Naive thymus-derived CD4-positive, alpha-beta T cell (primary cell): ENCODE results near the gene MEAK7. TPM values are rescaled to one million over a fixed set of nuclear protein-coding genes. Genes with fewer than 3 reads are reported as not detected.

Experiments
- ATAC-seq: fragments of 150-1000 bp; cut with Tn5 transposase; 2 replicates; pipeline ENCODE4 v1.10.0; 2021; ENCODE audit warnings: mild to moderate bottlenecking, moderate library complexity
- CTCF ChIA-PET: fragments of 350-600 bp; sonication (Branson Sonifier 250); formaldehyde crosslinking; loops from one replicate; lab custom pipeline; 2021; ENCODE audit warnings: antibody characterized with exemption; lab: Charles Lee
- POLR2A ChIA-PET: fragments of 350-600 bp; sonication (Branson Sonifier 250); formaldehyde crosslinking; loops from one replicate; lab custom pipeline; 2021; ENCODE audit warnings: antibody characterized with exemption, inconsistent platforms; lab: Charles Lee
- DNase-seq, 9 donors: peaks; one replicate each; pipeline versions ENCODE4 v3.0.0 to v3.0.0-alpha.2; 2020 to 2022; ENCODE audit warnings: mixed read lengths in 1 of 9
- H3K27ac ChIP-seq: one replicate; pipeline ENCODE4 v1.7.0; 2013; ENCODE audit warnings: mild to moderate bottlenecking, low read depth, low read length, moderate library complexity
- H3K27me3 ChIP-seq, 2 donors: one replicate each; pipeline ENCODE4 v1.7.0; 2013; ENCODE audit warnings: low read length in 2 of 2, mild to moderate bottlenecking in 2 of 2, moderate library complexity in 2 of 2; ENCODE audit not compliant: control insufficient read depth in 2 of 2, insufficient read depth in 2 of 2
- H3K36me3 ChIP-seq, 3 experiments: 1 replicate in 2 of 3; 2 replicates in 1 of 3; pipeline ENCODE4 v1.7.0; 2013; ENCODE audit warnings: low read length in 3 of 3, mild to moderate bottlenecking in 3 of 3, moderate library complexity in 1 of 3; ENCODE audit not compliant: insufficient read depth in 3 of 3, control insufficient read depth in 2 of 3
- H3K4me1 ChIP-seq, 2 donors: one replicate each; pipeline ENCODE4 v1.7.0; 2013; ENCODE audit warnings: low read length in 2 of 2, mild to moderate bottlenecking in 2 of 2, moderate library complexity in 1 of 2; ENCODE audit not compliant: control insufficient read depth in 2 of 2, insufficient read depth in 2 of 2
- H3K4me3 ChIP-seq: 2 replicates; pipeline ENCODE4 v1.7.0; 2013; ENCODE audit warnings: mild to moderate bottlenecking, low read length
- H3K9me3 ChIP-seq, 3 experiments: 1 replicate in 2 of 3; 2 replicates in 1 of 3; pipeline ENCODE4 v1.7.0; 2013; ENCODE audit warnings: low read length in 3 of 3; ENCODE audit not compliant: control insufficient read depth in 2 of 3
- H3K27ac Mint-ChIP-seq, 9 donors: one replicate each; pipeline ENCODE4 v1.8.0; 2020 to 2022; ENCODE audit warnings: mixed read lengths in 9 of 9, mild to moderate bottlenecking in 8 of 9, moderate library complexity in 5 of 9, inconsistent platforms in 2 of 9
- H3K27me3 Mint-ChIP-seq, 5 donors: one replicate each; pipeline ENCODE4 v1.8.0; 2021 to 2022; ENCODE audit warnings: mixed read lengths in 5 of 5, mild to moderate bottlenecking in 1 of 5
- H3K36me3 Mint-ChIP-seq, 5 donors: one replicate each; pipeline ENCODE4 v1.8.0; 2020 to 2022; ENCODE audit warnings: mixed read lengths in 5 of 5, mild to moderate bottlenecking in 3 of 5, inconsistent platforms in 1 of 5
- H3K4me1 Mint-ChIP-seq, 7 donors: one replicate each; pipeline ENCODE4 v1.8.0; 2020 to 2022; ENCODE audit warnings: mixed read lengths in 7 of 7, mild to moderate bottlenecking in 3 of 7, inconsistent platforms in 1 of 7
- H3K4me3 Mint-ChIP-seq, 10 donors: one replicate each; pipeline ENCODE4 v1.8.0; 2020 to 2022; ENCODE audit warnings: mild to moderate bottlenecking in 10 of 10, mixed read lengths in 10 of 10, moderate library complexity in 6 of 10, inconsistent platforms in 2 of 10
- H3K9me3 Mint-ChIP-seq, 11 donors: one replicate each; pipeline ENCODE4 v1.8.0; 2020 to 2022; ENCODE audit warnings: mixed read lengths in 11 of 11, mild to moderate bottlenecking in 4 of 11, inconsistent platforms in 1 of 11, moderate library complexity in 1 of 11
- intact Hi-C, 2 donors: fragments of 100-400 bp; cut with micrococcal nuclease; formaldehyde crosslinking; loops; one replicate each; pipeline ENCODE4 v1.15.1; 2023
- polyA plus RNA-seq, 2 donors: library from polyadenylated mRNA; unstranded; fragments of 300-500 nt; fragmentation: Illumina TruSeq; gene quantifications; one replicate each; pipeline ENCODE4 v1.2.3, GENCODE V29; 2021
- total RNA-seq, 6 experiments: library from RNA in 5 of 6; stranded (reverse) in 5 of 6; gene quantifications; 1 replicate in 5 of 6; 2 replicates in 1 of 6; pipeline ENCODE4 v1.2.3 and lab custom pipeline; 2021 to 2026

Gene MEAK7, protein sequence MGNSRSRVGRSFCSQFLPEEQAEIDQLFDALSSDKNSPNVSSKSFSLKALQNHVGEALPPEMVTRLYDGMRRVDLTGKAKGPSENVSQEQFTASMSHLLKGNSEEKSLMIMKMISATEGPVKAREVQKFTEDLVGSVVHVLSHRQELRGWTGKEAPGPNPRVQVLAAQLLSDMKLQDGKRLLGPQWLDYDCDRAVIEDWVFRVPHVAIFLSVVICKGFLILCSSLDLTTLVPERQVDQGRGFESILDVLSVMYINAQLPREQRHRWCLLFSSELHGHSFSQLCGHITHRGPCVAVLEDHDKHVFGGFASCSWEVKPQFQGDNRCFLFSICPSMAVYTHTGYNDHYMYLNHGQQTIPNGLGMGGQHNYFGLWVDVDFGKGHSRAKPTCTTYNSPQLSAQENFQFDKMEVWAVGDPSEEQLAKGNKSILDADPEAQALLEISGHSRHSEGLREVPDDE
- 10 to 100 TPM in 2 of 5 experiments, 1 to 10 TPM in 3; 6.3 to 56.1 (median 9.3) TPM for total RNA-seq
- 1 to 10 TPM; 4.0 to 9.3 TPM for polyA plus RNA-seq
- 9.6 reads per million, percentile 35 among the genes with 10 or more reads in this experiment for total RNA-seq (lab: John Stamatoyannopoulos, UW)

DNA sequence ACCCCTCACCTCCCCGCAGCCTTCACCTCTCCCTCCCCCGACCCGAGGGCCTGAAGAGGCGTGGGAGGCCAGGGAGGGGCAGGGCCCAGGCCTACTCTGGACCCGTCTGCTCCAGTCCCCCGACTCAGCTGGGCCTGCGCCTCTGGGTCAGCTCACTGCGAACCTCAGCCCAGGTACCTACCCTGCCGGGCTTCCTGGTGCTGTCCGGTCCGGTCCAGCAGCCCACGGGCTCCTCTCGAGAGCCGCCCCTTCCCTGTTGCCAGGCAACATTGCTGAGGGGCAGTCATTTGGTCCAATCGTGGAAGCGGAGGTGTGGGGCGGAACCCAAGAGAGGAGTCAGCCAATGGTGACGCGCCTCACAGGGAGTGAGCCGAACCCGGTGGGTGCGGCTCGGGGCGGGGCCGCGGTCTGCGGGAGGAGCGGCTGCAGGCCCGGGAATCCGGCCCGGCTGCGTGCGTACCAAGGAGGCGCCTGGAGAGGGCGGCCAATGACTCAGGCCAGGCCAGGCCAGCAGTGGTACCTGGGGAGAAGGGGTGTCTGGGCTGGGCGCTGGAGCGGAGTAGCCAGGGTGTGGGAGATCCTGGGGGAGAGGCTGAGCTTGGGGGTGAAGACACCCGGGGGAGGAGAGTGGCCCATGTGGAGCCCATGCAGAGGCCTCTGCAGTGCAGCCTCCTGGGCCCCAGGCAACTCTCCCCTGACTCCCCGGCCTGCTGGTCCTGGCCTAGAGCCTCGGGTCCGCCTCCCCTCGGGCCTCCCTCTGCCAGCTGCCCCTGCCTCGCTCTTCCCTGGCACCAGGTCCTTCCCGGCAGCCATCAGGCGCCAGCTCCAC, at the start of gene MEAK7:
Gene MEAK7 (minus strand): TSS at position 240 of the 829 bp plus-strand sequence. CDS start 6,573 bp downstream, outside the sequence.
- CTCF ChIA-PET, result interaction anchor here (0.7 to 11.4 kb wide), 5 partner anchors 10 to 224 kb away, joined by 3 to 129 read pairs (median 3); no protein-coding TSS in a partner anchor
- H3K27me3 ChIP-seq, result no peaks in the 10 kb centered on the region
- ATAC-seq (peak; percentile 99), DNase-seq (peak; percentile 93 to 99 (median 96))
- H3K4me3 ChIP-seq, result peak within 1 kb of the TSS; percentile 97
- H3K27ac ChIP-seq, result peak within 1 kb of the TSS; percentile 80
- peaks cover 23 to 49% of the 10 kb centered on the region in 2 donors for H3K4me1 ChIP-seq
- H3K9me3 Mint-ChIP-seq, result no peaks in the 10 kb centered on the region
- peaks cover 0 to 10% (median 0%) of the 10 kb centered on the region in 5 donors for H3K36me3 Mint-ChIP-seq
- H3K9me3 ChIP-seq, result no peaks in the 10 kb centered on the region
- intact Hi-C loops, result loop anchor here (1.0 to 10.0 kb wide), 9 partner anchors 11 to 697 kb away; partner anchors contain the start of genes TAF1C (in 2 of the 2), CRISPLD2 (in 1 of the 2), HSBP1 (in 1 of the 2) and KIAA0513 (in 1 of the 2)
- peak within 1 kb of the TSS; percentile 79 to 94 (median 89) for H3K4me3 Mint-ChIP-seq
- H3K27ac Mint-ChIP-seq, result peak within 1 kb of the TSS; percentile 52 to 88 (median 81)
- peaks cover 31 to 59% (median 55%) of the 10 kb centered on the region in 7 donors for H3K4me1 Mint-ChIP-seq
- no peaks in the 10 kb centered on the region for H3K36me3 ChIP-seq
- no peaks in the 10 kb centered on the region for H3K27me3 Mint-ChIP-seq
- POLR2A ChIA-PET, result interaction anchor here (0.7 to 5.5 kb wide), 13 partner anchors 10 to 228 kb away, joined by 3 to 38 read pairs (median 4); partner anchors contain the start of genes COTL1 and KLHL36

DNA sequence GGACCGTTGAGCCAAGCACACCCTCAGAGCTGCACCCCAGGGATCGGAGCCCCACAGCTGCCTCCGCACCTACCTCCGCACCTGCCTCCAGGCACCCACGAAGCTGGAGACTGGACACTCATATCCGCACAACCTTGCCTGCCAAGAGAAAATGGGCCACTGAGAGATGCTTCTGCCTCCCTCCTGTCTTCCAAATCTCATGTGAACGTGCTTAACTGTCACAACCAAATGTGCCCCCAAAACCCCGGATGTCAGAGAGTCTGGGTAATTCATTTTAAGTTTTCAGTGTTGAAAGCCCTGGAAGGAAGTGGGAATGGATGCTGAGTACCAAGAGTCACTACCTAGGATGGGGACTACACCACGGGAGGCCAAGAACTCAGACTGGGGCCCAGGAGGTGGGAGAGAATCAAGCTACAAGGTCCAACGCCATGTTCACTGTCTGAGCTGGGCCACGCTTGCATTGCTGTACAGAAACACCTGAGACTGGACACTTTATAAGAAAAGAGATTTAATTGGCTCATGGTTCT, 49.5 kb upstream of the MEAK7 start:
- no peaks in the 10 kb centered on the region for H3K9me3 ChIP-seq
- intact Hi-C loops, result loop anchor here (1.0 to 2.0 kb wide), 5 partner anchors 40 to 173 kb away; no protein-coding TSS in a partner anchor
- ATAC-seq (peak; percentile 62), DNase-seq (peak in 8 of 9 donors; percentile 46 to 84 (median 76))
- H3K27me3 ChIP-seq, result no peaks in the 10 kb centered on the region
- peak overlapping the region; percentile 87 to 100 (median 94) for H3K27ac Mint-ChIP-seq
- H3K9me3 Mint-ChIP-seq, result no peaks in the 10 kb centered on the region
- no peaks in the 10 kb centered on the region for H3K36me3 ChIP-seq
- H3K4me1 ChIP-seq, result peaks cover 44 to 51% of the 10 kb centered on the region in 2 donors
- H3K27ac ChIP-seq, result peak overlapping the region; percentile 76
- H3K4me1 Mint-ChIP-seq, result peaks cover 24 to 63% (median 59%) of the 10 kb centered on the region in 7 donors
- H3K4me3 Mint-ChIP-seq, result peak overlapping the region; percentile 81 to 99 (median 91)
- POLR2A ChIA-PET, result interaction anchor here (0.6 to 4.8 kb wide), 15 partner anchors 9 to 94 kb away, joined by 3 to 29 read pairs (median 7); partner anchors contain the start of gene COTL1
- H3K4me3 ChIP-seq, result peak overlapping the region; percentile 81
- peaks cover 0 to 37% (median 0%) of the 10 kb centered on the region in 5 donors for H3K36me3 Mint-ChIP-seq
- CTCF ChIA-PET, result interaction anchor here (1.2 to 2.6 kb wide), 7 partner anchors 35 to 69 kb away, joined by 3 to 9 read pairs (median 5); no protein-coding TSS in a partner anchor
- no peaks in the 10 kb centered on the region for H3K27me3 Mint-ChIP-seq

DNA sequence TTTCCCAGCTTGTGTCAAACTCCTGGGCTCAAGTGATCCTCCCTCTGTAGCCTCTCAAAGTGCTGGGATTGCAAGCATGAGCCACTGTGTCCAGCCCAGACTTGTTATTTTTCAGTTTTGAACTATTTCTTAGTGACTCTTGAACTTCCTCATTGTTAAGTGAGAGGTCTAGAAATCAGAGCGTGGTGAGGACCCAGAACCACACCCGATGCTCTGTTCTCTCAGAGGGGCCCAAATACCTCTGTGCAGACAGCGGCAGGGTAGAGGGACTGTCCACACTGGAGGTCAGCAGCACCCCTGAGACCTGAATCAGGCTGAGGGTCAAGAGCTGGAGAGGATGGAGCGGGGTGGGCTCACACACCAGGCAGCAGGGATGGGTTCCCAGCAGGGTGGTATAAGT, 47.7 kb upstream of the MEAK7 start:
- no peaks in the 10 kb centered on the region for H3K27me3 Mint-ChIP-seq
- H3K27ac ChIP-seq, result peak overlapping the region; percentile 76
- H3K4me3 Mint-ChIP-seq, result peak overlapping the region; percentile 81 to 99 (median 91)
- H3K9me3 Mint-ChIP-seq, result no peaks in the 10 kb centered on the region
- peak overlapping the region; percentile 81 for H3K4me3 ChIP-seq
- POLR2A ChIA-PET, result interaction anchor here (0.7 to 4.8 kb wide), 10 partner anchors 11 to 66 kb away, joined by 3 to 29 read pairs (median 10); partner anchors contain the start of gene COTL1
- CTCF ChIA-PET, result interaction anchor here (0.6 to 2.3 kb wide), 9 partner anchors 13 to 74 kb away, joined by 3 to 10 read pairs (median 4); no protein-coding TSS in a partner anchor
- ATAC-seq (no peak), DNase-seq (no peak)
- H3K4me1 Mint-ChIP-seq, result peaks cover 25 to 66% (median 64%) of the 10 kb centered on the region in 7 donors
- H3K27ac Mint-ChIP-seq, result peak overlapping the region; percentile 90 to 100 (median 95)
- H3K36me3 ChIP-seq, result no peaks in the 10 kb centered on the region
- H3K27me3 ChIP-seq, result no peaks in the 10 kb centered on the region
- intact Hi-C loops, result no loop called here
- H3K36me3 Mint-ChIP-seq, result peaks cover 0 to 42% (median 0%) of the 10 kb centered on the region in 5 donors
- peaks cover 48 to 58% of the 10 kb centered on the region in 2 donors for H3K4me1 ChIP-seq
- H3K9me3 ChIP-seq, result no peaks in the 10 kb centered on the region

- H3K4me3 Mint-ChIP-seq, result peak overlapping the region; percentile 56 to 95 (median 90)
- H3K9me3 ChIP-seq, result no peaks in the 10 kb centered on the region
- no peaks in the 10 kb centered on the region for H3K27me3 Mint-ChIP-seq
- ATAC-seq (no peak), DNase-seq (no peak)
- H3K36me3 Mint-ChIP-seq, result peaks cover 3 to 52% (median 5%) of the 10 kb centered on the region in 5 donors
- H3K27me3 ChIP-seq, result no peaks in the 10 kb centered on the region
- H3K36me3 ChIP-seq, result no peaks in the 10 kb centered on the region
- ChIA-PET CTCF (interaction anchor here (1.3 to 1.7 kb wide), 2 partner anchors 33 to 37 kb away, joined by 3 to 8 read pairs; no protein-coding TSS in a partner anchor), POLR2A (interaction anchor here (1.0 to 2.7 kb wide), 4 partner anchors 10 to 58 kb away, joined by 4 to 20 read pairs (median 6); no protein-coding TSS in a partner anchor)
- H3K4me3 ChIP-seq, result peak overlapping the region; percentile 65
- peaks cover 42 to 54% of the 10 kb centered on the region in 2 donors for H3K4me1 ChIP-seq
- peak overlapping the region; percentile 75 for H3K27ac ChIP-seq
- H3K4me1 Mint-ChIP-seq, result peaks cover 33 to 70% (median 67%) of the 10 kb centered on the region in 7 donors
- H3K9me3 Mint-ChIP-seq, result no peaks in the 10 kb centered on the region
- peak overlapping the region; percentile 90 to 100 (median 95) for H3K27ac Mint-ChIP-seq
- intact Hi-C loops, result no loop called here
Measured at GRCh38 chr16:84550096-84550495, 45.6 kb upstream of the MEAK7 start.

DNA sequence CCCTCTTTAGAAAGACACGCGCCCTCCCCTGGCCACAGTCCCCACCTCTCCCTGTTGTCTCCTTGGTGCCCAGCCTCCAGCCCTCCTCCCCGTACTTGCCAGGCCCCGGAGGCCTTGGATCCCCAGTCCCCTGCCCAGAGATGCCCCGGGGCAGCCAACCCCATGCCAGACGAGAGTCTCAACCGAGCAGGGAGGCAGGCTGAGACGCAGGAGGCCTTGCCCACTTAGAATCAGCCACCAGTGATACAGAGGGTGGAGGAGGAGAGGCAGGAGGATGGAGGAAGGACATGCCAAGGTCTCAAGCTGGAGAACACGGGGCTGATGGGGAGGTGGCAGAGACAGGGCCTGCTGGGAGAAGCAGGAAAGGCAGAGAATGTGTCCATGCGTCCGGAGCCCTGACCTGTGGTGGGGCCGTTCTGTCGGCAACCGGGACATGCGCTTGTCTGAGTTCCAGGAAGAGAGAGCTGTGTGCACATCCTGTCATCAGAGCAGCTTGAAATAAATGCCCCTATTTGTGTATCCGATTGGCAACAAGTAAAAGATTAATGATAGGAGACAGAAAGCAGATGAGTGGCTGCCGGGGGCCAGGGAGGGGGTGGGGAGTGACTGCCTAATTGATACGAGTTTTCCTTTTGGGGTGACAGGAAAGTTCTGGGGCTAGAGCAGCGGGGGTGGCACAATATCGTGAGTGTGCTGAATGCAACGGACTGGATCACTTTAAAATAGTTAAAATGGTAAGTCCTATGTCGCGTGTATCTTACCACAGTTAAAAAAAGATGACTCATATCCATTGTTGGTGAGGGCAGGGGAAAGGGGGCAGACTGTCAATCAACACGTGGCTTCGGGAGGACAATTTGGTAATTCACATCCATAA, 44.7 kb upstream of the MEAK7 start:
- no peaks in the 10 kb centered on the region for H3K27me3 ChIP-seq
- Mint-ChIP-seq H3K27me3 (no peaks in the 10 kb centered on the region), H3K4me3 (peak overlapping the region; percentile 81 to 95 (median 90)), H3K4me1 (peaks cover 38 to 70% (median 67%) of the 10 kb centered on the region in 7 donors), H3K36me3 (peaks cover 3 to 55% (median 5%) of the 10 kb centered on the region in 5 donors), H3K27ac (peak overlapping the region; percentile 91 to 100 (median 96)), H3K9me3 (no peaks in the 10 kb centered on the region)
- no peaks in the 10 kb centered on the region for H3K36me3 ChIP-seq
- peaks cover 41 to 45% of the 10 kb centered on the region in 2 donors for H3K4me1 ChIP-seq
- DNase-seq (peak in 8 of 9 donors; percentile 42 to 64 (median 60)), ATAC-seq (peak; percentile 69)
- peak overlapping the region; percentile 75 for H3K27ac ChIP-seq
- peak overlapping the region; percentile 65 for H3K4me3 ChIP-seq
- intact Hi-C loops, result loop anchor here (1.0 kb wide), 4 partner anchors 34 to 69 kb away; partner anchors contain the start of gene COTL1 (in 2 of the 2)
- no peaks in the 10 kb centered on the region for H3K9me3 ChIP-seq
- ChIA-PET POLR2A (interaction anchor here (0.6 to 2.7 kb wide), 20 partner anchors 9 to 176 kb away, joined by 3 to 20 read pairs (median 4); partner anchors contain the start of genes COTL1 and MEAK7), CTCF (interaction anchor here (0.7 to 3.1 kb wide), 3 partner anchors 32 to 73 kb away, joined by 4 to 13 read pairs (median 8); no protein-coding TSS in a partner anchor)
